HG03159 (cell line): ENCODE results near the gene TFEC.
"Not testable (repeated sequence)": the region's sequence is repeated elsewhere in the genome, so short reads cannot be mapped to it uniquely, and the experiment has no call there.

Experiments used
- ATAC-seq: cut with Tn5 transposase; IDR thresholded peaks from one replicate; pipeline ENCODE4 v1.9.1; 2021; ENCODE audit warnings: mild to moderate bottlenecking, moderate library complexity; ENCODE audit not compliant: unreplicated experiment

Gene TFEC

DNA sequence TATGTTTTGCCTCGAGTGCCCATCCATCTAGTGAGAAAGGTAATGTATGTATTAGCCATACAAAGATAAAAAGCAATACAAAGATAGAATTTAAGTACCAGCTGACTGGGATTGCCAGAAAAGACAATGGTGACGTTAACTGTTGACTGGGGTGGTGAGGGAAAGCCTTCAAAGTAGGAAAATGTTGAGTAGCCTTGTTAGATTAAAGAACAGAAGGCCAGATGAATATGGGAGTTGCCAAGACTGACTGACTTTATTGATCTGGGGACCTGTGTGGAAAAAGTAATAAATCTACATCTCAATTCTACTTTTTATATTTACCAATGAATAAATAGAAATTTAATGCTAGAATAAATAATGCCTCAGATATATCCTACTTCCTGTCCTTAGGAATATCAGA, 97.7 kb downstream of the TFEC start:
- ATAC-seq: no peak

DNA sequence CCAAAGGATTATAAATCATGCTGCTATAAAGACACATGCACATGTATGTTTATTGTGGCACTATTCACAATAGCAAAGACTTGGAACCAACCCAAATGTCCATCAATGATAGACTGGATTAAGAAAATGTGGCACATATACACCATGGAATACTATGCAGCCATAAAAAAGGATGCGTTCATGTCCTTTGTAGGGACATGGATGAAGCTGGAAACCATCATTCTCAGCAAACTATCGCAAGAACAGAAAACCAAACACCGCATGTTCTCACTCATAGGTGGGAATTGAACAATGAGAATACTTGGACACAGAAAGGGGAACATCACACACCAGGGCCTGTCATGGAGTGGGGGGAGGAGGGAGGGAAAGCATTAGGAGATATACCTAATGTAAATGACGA, 100.4 kb downstream of the TFEC start:
- not testable (repeated sequence) for ATAC-seq

DNA sequence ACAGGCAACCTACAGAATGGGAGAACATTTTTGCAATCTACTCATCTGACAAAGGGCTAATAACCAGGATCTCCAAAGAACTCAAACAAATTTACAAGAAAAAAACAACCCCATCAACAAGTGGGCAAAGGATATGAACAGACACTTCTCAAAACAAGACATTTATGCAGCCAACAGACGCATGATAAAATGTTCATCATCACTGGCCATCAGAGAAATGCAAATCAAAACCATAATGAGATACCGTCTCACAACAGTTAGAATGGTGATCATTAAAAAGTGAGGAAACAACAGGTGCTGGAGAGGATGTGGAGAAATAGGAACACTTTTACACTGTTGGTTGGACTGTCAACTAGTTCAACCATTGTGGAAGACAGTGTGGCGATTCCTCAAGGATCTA, 100.8 kb downstream of the TFEC start:
- ATAC-seq: not testable (repeated sequence)

DNA sequence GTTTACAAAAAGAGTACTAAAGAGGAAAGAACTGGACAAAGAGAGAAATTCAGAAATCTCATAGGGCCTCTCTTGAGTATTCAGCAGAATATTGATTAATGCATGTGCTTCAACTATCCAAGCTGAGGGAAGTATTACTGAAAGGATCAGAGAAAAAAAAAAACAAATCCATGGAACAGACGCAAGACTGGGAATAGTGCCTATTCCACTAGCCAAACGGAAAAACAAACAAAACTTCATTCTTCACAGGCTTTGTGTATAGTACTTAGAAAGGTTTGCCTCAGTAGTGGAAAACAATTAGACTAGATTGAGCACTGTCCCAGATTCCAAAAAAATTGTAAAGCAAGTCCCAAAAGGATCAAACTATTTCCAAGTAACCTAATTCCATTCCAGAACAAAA, 106.2 kb downstream of the TFEC start:
- ATAC-seq: no peak

DNA sequence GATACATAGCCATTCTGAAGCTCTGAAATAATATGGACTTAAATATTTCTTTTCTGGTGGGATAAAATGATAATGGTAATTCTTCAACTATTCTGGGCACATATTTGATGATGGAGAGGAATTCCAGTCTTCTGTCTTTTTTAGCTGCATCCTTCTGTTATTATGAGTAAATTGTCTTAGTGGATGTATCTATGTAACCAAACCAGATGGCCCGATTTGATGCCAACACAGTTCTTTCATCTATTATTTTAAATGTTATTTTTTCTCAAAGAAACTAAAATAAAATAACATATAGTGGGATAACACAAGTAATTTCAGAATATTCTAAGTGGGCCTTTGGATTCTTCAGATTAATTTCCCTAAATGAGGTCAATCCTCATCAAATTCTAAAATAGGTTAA, 110.2 kb downstream of the TFEC start:
- no peak for ATAC-seq

DNA sequence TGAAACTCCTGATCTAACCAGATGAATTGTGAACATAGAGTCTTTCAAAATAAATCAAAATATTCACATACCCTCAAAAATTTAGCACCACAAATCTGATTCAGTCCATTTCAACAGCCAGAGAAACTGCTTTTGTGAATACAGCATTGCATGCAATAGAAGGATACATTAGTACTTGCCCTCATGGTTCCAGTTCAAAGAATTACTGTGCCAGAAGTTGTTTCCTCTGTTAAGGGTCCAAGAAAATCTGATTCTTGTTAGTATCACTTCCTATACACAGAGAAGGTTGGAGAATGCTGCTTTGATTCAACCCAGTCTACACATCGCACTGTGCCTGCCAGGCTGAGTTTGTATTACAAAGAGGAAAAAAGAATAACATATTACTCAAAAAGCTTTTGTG, 115.6 kb downstream of the TFEC start:
- no peak for ATAC-seq

DNA sequence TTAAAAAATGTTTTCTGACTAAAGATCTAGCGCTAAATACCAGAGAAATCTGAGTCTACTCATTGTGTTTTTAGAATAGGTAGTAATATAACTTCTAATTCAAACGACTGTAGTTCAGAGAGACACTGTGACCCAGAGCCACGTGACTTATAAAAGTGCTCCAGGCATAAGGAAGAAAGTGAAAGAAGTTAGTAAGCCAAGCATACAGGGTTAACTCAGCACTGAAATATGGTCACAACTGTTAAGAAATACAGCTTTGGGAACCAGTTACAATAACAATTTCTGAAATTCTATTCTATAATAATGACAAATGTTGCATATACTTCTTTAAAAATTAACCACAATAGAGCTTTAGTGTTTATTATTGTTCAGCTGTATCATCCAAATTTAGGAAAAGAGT, 119.1 kb downstream of the TFEC start:
- ATAC-seq: no peak

DNA sequence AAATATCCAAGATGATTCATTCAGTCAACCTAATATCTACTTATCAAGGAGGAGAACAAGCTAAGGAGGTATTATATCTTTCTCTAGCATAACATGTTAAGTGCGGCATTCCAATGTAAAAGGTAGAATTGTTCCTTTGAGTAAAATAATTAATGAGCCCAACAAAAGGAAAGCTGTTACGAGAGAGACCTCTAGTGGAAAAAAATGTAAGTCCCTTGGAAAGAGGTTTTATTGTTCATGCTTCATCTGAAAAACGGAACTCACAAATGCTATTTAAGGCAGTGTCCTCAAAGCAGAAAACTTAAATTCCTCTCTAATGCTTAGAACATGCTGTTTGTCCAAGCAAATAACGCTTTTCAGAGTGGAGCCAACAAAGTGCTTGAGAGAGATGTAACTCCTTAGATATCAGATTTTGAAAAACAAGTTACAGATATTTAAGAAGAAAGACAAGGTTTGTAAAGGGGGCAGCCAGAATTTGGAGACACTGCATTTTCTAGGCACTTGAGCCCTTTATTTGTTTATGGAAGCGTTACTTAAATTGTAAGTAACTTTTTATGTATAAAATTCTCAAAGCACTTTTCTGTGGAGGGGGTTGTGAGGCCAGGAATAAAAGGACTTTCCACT, 119.9 kb downstream of the TFEC start:
- peak; percentile 67 for ATAC-seq

DNA sequence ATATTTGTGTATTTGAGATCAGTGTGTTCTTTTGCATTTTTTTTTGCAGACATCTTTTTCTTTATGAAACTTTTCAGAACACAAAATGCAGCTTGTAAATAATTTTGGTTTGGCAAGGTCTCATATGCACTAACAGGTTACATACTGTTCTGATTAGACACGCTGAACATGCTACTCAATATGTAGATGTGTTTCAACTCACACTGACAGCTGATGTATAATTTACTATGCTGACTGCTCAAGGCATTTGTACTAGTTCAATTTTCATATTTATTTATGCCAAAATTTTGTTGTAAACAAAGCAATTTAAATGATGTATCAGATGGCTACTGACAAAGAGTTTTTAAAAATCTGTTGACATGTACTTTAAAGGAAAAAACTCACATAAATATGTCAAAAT, 123.8 kb downstream of the TFEC start:
- no peak for ATAC-seq

DNA sequence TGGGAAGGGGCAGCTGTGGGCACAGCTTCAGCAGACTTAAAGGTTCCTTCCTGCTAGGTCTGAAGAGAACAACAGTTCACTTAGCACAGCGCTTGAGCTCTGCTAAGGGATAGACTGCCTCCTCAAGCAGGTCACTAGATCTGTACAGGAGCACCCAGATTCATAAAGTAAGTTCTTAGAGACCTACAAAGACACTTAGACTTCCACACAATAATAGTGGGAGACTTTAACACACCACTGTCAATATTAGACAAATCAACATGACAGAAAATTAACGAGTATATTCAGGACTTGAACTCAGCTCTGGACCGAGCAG, 140.9 kb downstream of the TFEC start:
- no peak for ATAC-seq

DNA sequence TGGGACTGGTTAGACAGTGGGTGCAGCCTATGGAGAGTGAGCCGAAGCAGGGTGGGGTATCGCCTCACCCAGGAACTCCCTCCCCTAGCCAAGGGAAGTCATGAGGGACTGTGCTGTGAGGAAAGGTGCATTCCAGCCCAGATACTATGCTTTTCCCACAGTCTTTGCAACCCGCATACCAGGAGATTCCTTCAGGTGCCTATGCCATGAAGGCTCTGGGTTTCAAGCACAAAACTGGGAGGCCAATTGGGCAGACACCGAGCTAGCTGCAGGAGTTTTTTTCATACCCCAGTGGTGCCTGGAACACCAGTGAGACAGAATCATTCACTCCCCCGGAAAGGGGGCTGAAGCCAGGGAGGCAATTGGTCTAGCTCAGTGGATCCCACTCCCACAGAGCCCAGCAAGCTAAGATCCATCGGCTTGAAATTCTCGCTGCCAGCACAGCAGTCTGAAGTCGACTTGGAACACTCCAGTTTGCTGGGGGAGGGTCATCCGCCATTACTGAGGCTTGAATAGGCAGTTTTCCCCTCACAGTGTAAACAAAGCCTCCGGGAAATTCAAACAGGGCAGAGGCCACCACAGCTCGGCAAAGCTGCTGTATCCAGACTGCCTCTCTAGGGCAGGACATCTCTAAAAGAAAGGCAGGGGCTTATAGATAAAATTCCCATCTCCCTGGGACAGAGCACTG, 141.4 kb downstream of the TFEC start:
- ATAC-seq: no peak

DNA sequence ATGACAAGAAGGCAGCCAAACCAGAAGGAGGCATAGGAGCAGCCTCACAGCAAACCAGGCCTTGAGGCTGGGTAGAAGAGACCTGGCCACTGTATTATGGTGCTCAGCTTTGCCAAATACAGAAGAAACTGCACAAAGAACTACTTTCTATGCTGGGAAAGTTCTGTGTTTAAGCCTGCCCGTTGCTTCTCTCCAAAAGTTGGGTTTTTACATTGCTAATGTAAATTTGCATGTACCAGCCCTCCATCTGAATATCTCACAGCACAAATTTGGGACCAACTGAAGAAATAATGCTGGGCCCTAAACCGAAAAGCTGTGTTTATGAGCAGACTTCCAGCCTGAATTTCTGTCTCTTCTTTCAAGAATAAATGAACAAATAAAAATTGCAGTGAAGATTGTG, 145.0 kb downstream of the TFEC start:
- no peak for ATAC-seq
